HG03108 (cell line): Measurements from ENCODE around the gene KCNIP3.

Experiments
- ATAC-seq: cut with Tn5 transposase; IDR thresholded peaks from one replicate; pipeline ENCODE4 v1.9.1; 2021; ENCODE audit warnings: moderate library complexity; ENCODE audit not compliant: unreplicated experiment

Gene KCNIP3

GRCh38 chr2:95382686-95383634 lies 85.8 kb downstream of the KCNIP3 start:
- no peak for ATAC-seq

GRCh38 chr2:95383635-95384027 lies 86.5 kb downstream of the KCNIP3 start:
- no peak for ATAC-seq

GRCh38 chr2:95384854-95385569 lies 87.9 kb downstream of the KCNIP3 start:
- ATAC-seq: no peak

- no peak for ATAC-seq
Observed at GRCh38 chr2:95385570-95385984, 88.4 kb downstream of the KCNIP3 start.

- ATAC-seq: no peak
Observed at GRCh38 chr2:95386031-95386430, 88.9 kb downstream of the KCNIP3 start.

GRCh38 chr2:95387358-95387757 lies 90.2 kb downstream of the KCNIP3 start:
- ATAC-seq: no peak

- no peak for ATAC-seq
Observed at GRCh38 chr2:95388091-95388692, 91.0 kb downstream of the KCNIP3 start.

GRCh38 chr2:95388856-95389244 lies 91.7 kb downstream of the KCNIP3 start:
- ATAC-seq: no peak

GRCh38 chr2:95389245-95390119 lies 92.3 kb downstream of the KCNIP3 start:
- ATAC-seq: no peak

GRCh38 chr2:95390272-95390880 lies 93.2 kb downstream of the KCNIP3 start:
- no peak for ATAC-seq

- no peak for ATAC-seq
Observed at GRCh38 chr2:95390881-95391321, 93.8 kb downstream of the KCNIP3 start.

- no peak for ATAC-seq
Observed at GRCh38 chr2:95391641-95392310, 94.6 kb downstream of the KCNIP3 start.

- ATAC-seq: no peak
Observed at GRCh38 chr2:95392320-95392719, 95.2 kb downstream of the KCNIP3 start.

GRCh38 chr2:95392730-95393455 lies 95.7 kb downstream of the KCNIP3 start:
- no peak for ATAC-seq

GRCh38 chr2:95393901-95394300 lies 96.8 kb downstream of the KCNIP3 start:
- ATAC-seq: no peak

- ATAC-seq: no peak
Observed at GRCh38 chr2:95399061-95399460, 101.9 kb downstream of the KCNIP3 start.

- no peak for ATAC-seq
Observed at GRCh38 chr2:95401480-95401879, 104.3 kb downstream of the KCNIP3 start.

GRCh38 chr2:95402004-95402369 lies 104.8 kb downstream of the KCNIP3 start:
- ATAC-seq: peak; percentile 8
